Esophagus muscularis mucosa (tissue), 4 donors: ENCODE results near the gene TLX2. TPM values are rescaled to one million over a fixed set of nuclear protein-coding genes. Genes with fewer than 3 reads are reported as not detected.
A peak's percentile ranks its signal among the peaks of the same experiment; 100 is the strongest.
"Not testable (repeated sequence)": the region's sequence is repeated elsewhere in the genome, so short reads cannot be mapped to it uniquely, and the experiment has no call there.

Source experiments
- DNase-seq: peaks from one replicate; pipeline ENCODE4 v3.0.0-alpha.2; 2017; ENCODE audit errors: extremely low spot score
- H3K27ac ChIP-seq, 4 donors: fragments of 200-600 bp; sonication (generic); replicated peaks in 1 of 4; 1 replicate in 3 of 4; 2 replicates in 1 of 4; pipeline ENCODE4 v1.5.1; 2016 to 2019; ENCODE audit warnings: mild to moderate bottlenecking in 1 of 4
- H3K27me3 ChIP-seq, 4 donors: fragments of 200-600 bp; sonication (generic); one replicate each; pipeline versions ENCODE4 v1.5.1 to v1.6.0; 2016 to 2019
- H3K36me3 ChIP-seq, 4 donors: fragments of 200-600 bp; sonication (generic); one replicate each; pipeline ENCODE4 v1.5.1; 2016 to 2019
- H3K4me1 ChIP-seq, 4 donors: fragments of 200-600 bp; sonication (generic); one replicate each; pipeline ENCODE4 v1.5.1; 2016 to 2019
- H3K4me3 ChIP-seq, 4 donors: fragments of 200-600 bp; sonication (generic); 1 replicate in 2 of 4; 2 replicates in 2 of 4; pipeline ENCODE4 v1.5.1; 2016 to 2019; ENCODE audit warnings: mild to moderate bottlenecking in 4 of 4, moderate library complexity in 1 of 4
- H3K9me3 ChIP-seq, 4 donors: fragments of 200-600 bp; sonication (generic); 1 replicate in 3 of 4; 2 replicates in 1 of 4; pipeline ENCODE4 v1.5.1; 2016 to 2019
- EP300 ChIP-seq: sonication (generic); formaldehyde crosslinking; IDR thresholded peaks from one replicate; pipeline ENCODE4 v1.6.1; 2017; ENCODE audit warnings: antibody characterized with exemption
- POLR2A ChIP-seq: fragments of 450-650 bp; IDR thresholded peaks from one replicate; pipeline ENCODE4 v1.6.1; 2017; ENCODE audit warnings: antibody characterized with exemption, moderate library complexity, mild to moderate bottlenecking, low read depth
- POLR2AphosphoS5 ChIP-seq, 2 donors: sonication (generic); formaldehyde crosslinking; IDR thresholded peaks; one replicate each; pipeline ENCODE4 v1.6.1; 2017; ENCODE audit warnings: antibody characterized with exemption in 2 of 2
- WGBS: methylation state at CpG from one replicate; pipeline ENCODE4 v1.1.5; 2018; 5-methylcytosine and 5-hydroxymethylcytosine counted together
- intact Hi-C: fragments of 100-400 bp; cut with DNase I; formaldehyde crosslinking; loops from one replicate; pipeline ENCODE4 v1.15.1; 2023
- total RNA-seq, 4 donors: library from RNA; depleted of rRNA; stranded (reverse); fragments of >200 nt; gene quantifications; one replicate each; pipeline versions ENCODE4 v1.1.0 to v1.2.1, GENCODE V29; 2016
- TF ChIP-seq, protein P1 (sequence below), 3 experiments: fragments of 200-600 bp in 2 of 3; fragments of 450-650 bp in 1 of 3; sonication (generic) in 2 of 3; IDR thresholded peaks; one replicate each; pipeline ENCODE4 v1.5.1; 2017 to 2019; ENCODE audit warnings: antibody characterized with exemption in 3 of 3, mild to moderate bottlenecking in 2 of 3, moderate library complexity in 1 of 3

TLX2 gene
- total RNA-seq, 4 donors from 2014 or later = 0.42 to 0.99 (median 0.84) TPM; not detected in 1

DNA sequence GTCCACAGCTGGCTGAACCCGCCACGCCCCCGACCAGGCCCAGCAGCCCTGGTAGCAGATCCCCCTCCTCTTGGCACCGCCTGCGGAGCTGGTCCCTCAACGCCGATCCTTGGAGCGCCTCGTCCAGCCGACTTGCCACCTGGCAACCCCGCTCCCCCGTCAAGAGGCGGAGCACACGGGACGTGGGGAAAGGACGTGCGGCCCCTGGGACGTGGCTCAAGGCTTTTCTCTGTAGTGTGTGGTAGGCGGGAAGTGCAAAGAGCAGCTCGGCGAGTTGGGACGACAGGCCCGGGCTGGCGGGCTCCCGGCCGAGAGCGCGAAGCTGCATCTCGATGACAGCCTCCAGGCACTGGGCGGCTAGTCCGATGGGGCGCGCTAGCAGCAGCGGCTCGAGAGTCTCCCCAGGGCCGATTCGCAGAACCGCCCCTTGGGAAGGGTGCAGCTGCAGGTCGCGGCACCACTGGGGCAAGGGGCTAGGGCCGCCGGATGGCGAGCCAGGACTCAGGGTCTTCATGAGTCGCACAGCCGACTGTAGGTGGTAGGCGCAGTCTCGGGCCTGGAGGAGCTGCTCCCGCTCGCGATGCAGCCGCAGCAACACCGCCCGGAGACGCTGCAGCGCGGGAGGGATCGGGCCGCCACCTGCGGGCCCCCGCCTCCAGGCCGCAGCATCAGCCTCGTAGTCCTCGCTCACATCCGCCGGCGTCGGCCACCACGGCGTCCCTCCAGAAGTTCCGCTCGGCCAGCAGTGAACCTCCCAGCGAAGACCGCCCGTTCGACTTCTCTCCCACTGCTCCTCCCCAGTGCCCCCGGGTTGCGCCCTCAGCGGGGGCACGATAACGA lies 32.1 kb upstream of the TLX2 start:
- 1% methylated on average over 12 of the region's 80 CpGs for WGBS
- DNase-seq = no peak
- Histone ChIP-seq H3K4me3 (peak overlapping the region; percentile 89 to 99 (median 92)), H3K27me3 (no peaks in the 10 kb centered on the region), H3K36me3 (peaks cover 9 to 67% (median 52%) of the 10 kb centered on the region in 4 donors), H3K4me1 (peaks cover 26 to 44% (median 39%) of the 10 kb centered on the region in 4 donors), H3K27ac (peak overlapping the region; percentile 85 to 96 (median 88)), H3K9me3 (no peaks in the 10 kb centered on the region)
- no peak for TF ChIP-seq POLR2A
- TF ChIP-seq, protein P1, sequence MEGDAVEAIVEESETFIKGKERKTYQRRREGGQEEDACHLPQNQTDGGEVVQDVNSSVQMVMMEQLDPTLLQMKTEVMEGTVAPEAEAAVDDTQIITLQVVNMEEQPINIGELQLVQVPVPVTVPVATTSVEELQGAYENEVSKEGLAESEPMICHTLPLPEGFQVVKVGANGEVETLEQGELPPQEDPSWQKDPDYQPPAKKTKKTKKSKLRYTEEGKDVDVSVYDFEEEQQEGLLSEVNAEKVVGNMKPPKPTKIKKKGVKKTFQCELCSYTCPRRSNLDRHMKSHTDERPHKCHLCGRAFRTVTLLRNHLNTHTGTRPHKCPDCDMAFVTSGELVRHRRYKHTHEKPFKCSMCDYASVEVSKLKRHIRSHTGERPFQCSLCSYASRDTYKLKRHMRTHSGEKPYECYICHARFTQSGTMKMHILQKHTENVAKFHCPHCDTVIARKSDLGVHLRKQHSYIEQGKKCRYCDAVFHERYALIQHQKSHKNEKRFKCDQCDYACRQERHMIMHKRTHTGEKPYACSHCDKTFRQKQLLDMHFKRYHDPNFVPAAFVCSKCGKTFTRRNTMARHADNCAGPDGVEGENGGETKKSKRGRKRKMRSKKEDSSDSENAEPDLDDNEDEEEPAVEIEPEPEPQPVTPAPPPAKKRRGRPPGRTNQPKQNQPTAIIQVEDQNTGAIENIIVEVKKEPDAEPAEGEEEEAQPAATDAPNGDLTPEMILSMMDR (IDR thresholded peaks at IDR 0.05) = no peak
- TF ChIP-seq POLR2AphosphoS5 (IDR thresholded peaks at IDR 0.05) = no peak
- TF ChIP-seq EP300 = no peak
- intact Hi-C loops = no loop called here

DNA sequence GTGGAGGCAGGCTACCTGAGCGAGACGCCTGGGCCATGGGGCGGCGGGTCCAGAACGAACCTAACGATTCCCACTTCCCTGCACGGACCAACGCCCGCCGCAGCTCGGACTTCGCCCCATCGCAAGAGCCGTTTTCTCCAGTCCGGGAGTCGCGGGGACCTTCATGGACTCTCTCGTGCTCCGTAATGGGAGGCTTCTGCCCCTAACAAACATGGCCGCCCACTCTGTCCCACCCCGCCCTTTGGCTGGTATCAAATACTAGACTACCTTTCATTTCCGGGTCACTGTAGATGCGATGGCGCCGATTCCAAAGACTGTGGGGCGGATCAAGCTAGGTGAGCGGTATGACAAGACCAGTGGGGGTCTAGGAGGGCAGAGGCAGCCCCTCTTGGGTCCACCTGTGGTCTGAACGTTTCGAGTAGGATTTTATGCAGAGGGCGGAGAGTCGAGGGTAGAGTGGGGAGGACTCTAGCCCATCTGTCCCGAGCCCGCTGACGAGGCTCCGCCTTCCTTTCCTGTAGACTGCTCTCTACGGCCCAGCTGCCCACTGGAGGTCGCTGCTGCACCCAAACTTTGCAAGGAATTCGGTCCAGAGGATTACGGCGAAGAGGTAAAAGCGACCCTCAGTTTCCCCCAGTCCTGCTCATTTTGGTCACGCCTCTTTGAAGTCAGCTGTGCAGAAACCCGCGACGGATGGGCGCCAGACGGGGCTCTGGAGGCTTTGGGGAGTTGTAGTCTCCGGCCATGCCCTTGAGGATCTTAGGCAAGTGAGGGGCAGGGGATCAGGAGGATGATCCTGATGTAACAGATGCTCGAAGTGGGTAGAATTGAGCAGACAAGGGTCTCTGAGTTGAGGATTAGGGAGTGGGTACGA lies 31.2 kb upstream of the TLX2 start, which contains the start of the genes CCDC142 and TTC31:
TSS of gene CCDC142 (minus strand) at position 198 of the 874 bp plus-strand sequence. CDS start at position 37, 161 bp downstream.
TSS of gene TTC31 (plus strand) at position 281 of the 874 bp plus-strand sequence. CDS start at position 296, 15 bp downstream.
- 0% methylated on average over 29 of the region's 50 CpGs for WGBS
- Histone ChIP-seq H3K27me3 (no peaks in the 10 kb centered on the region), H3K4me1 (peaks cover 26 to 44% (median 39%) of the 10 kb centered on the region in 4 donors), H3K4me3 (peak within 1 kb of the TSS; percentile 89 to 99 (median 92)), H3K9me3 (no peaks in the 10 kb centered on the region), H3K27ac (peak within 1 kb of the TSS; percentile 85 to 96 (median 88)), H3K36me3 (peaks cover 9 to 69% (median 54%) of the 10 kb centered on the region in 4 donors)
- intact Hi-C loops = loop anchor here (1.0 kb wide), 1 partner anchor 71 kb away; the partner anchor contains the start of gene DOK1
- DNase-seq = peak; percentile 99
- TF ChIP-seq POLR2AphosphoS5 (IDR thresholded peaks at IDR 0.05) (peak; percentile 85 to 86), POLR2A (no peak)
- TF ChIP-seq, protein P1 (IDR thresholded peaks at IDR 0.05) = peak; percentile 80 to 88 (median 85)

DNA sequence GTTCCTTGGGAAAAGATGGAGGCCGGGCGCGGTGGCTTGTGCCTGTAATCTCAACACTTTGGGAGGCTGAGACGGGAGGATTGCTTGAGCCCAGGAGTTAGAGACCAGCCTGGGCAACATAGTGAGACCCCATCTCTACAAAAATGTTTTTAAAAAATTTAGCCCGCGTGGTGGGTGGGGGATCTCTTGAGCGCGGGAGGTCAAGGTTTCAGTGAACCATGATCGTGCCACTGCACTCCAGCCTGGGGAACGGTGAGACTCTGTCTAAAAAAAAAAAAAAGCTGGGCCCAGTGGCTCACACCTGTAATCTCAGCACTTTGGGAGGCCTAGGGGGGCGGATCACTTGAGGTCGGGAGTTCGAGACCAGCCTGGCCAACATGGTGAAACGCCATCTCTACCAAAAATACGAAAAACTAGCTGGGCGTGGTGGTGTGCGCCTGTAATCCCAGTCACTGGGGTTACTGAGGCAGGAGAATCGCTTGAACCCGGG lies 30.5 kb upstream of the TLX2 start:
- H3K9me3 ChIP-seq, H3K27me3 ChIP-seq, DNase-seq: not testable (repeated sequence)
- peak overlapping the region; percentile 89 to 99 (median 92) for H3K4me3 ChIP-seq
- H3K4me1 ChIP-seq = peaks cover 26 to 44% (median 39%) of the 10 kb centered on the region in 4 donors
- intact Hi-C loops = loop anchor here (1.0 kb wide), 2 partner anchors 71 to 104 kb away; partner anchors contain the start of gene DOK1
- 81% methylated on average over 19 of the region's 19 CpGs for WGBS
- peaks cover 6 to 69% (median 57%) of the 10 kb centered on the region in 4 donors for H3K36me3 ChIP-seq
- H3K27ac ChIP-seq = peak overlapping the region in 3 of 4 donors; percentile 85 to 91 (median 86)

DNA sequence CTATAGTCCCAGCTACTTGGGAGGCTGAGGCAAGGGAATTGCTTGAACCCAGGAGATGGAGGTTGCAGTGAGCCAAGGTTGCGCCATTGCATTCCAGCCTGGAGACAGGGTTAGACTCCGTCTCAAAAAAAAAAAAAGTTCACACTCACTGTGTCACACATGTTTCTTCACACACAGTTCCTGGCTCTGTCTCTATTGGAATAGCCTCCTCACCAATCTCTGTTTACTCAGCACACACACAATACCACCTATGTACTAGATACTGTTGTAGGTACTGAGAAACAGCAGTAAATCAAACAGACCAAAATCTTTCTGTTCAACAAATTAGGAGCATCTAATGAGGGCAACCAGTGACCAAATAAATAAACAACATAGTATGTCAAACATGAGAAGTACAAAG lies 28.1 kb upstream of the TLX2 start:
- peaks cover 11 to 69% (median 53%) of the 10 kb centered on the region in 4 donors for H3K36me3 ChIP-seq
- WGBS = 88% methylated on average over 2 of the region's 2 CpGs
- intact Hi-C loops = loop anchor here (5.0 kb wide), 1 partner anchor 41 kb away; the partner anchor contains the start of genes AUP1, DQX1 and HTRA2

More for the DNA sequence above, 28.1 kb upstream of the TLX2 start:
- H3K27ac ChIP-seq = no peak overlapping the region
- H3K4me3 ChIP-seq = no peak overlapping the region
- no peak for DNase-seq
- H3K9me3 ChIP-seq = no peaks in the 10 kb centered on the region
- peaks cover 20 to 26% (median 25%) of the 10 kb centered on the region in 4 donors for H3K4me1 ChIP-seq
- TF ChIP-seq EP300 (no peak), POLR2AphosphoS5 (IDR thresholded peaks at IDR 0.05) (no peak), POLR2A (no peak)
- TF ChIP-seq, protein P1 (IDR thresholded peaks at IDR 0.05) = no peak
- no peaks in the 10 kb centered on the region for H3K27me3 ChIP-seq
